CD1c-positive myeloid dendritic cell (primary cell): Measurements from ENCODE around the gene TULP3.

Source experiments
- DNase-seq: peaks from one replicate; pipeline ENCODE4 v3.0.0-alpha.2; 2016; ENCODE audit errors: extremely low spot score

The TULP3 gene

GRCh38 chr12:2877047-2877952 is 13.4 kb upstream of the TULP3 start, which contains the start of the genes FOXM1 and RHNO1:
TSS of gene FOXM1 (minus strand) at chr12:2877174. CDS start at chr12:2874478, 2,696 bp downstream.
TSS of gene RHNO1 (plus strand) at chr12:2877223. CDS start at chr12:2885367, 8,144 bp downstream.
- peak; percentile 91 for DNase-seq

- peak; percentile 82 for DNase-seq
These were observed 12.5 kb upstream of the TULP3 start for GRCh38 chr12:2877953-2878732.

- DNase-seq: peak; percentile 1
These were observed 10.8 kb upstream of the TULP3 start for GRCh38 chr12:2879853-2880252.

GRCh38 chr12:2884810-2885209 is 5.9 kb upstream of the TULP3 start:
- DNase-seq: no peak

- no peak for DNase-seq
These were observed 3.8 kb upstream of the TULP3 start for GRCh38 chr12:2886768-2887450.

- DNase-seq: no peak
These were observed 697 bp upstream of the TULP3 start for GRCh38 chr12:2890001-2890387.

GRCh38 chr12:2891240-2892053 is 756 bp downstream of the TULP3 start:
- DNase-seq: peak; percentile 24

GRCh38 chr12:2892246-2892645 is 1.6 kb downstream of the TULP3 start:
- no peak for DNase-seq

- no peak for DNase-seq
These were observed 2.3 kb downstream of the TULP3 start for GRCh38 chr12:2893007-2893406.

GRCh38 chr12:2895051-2895451 is 4.4 kb downstream of the TULP3 start:
- no peak for DNase-seq

- no peak for DNase-seq
These were observed 4.8 kb downstream of the TULP3 start for GRCh38 chr12:2895511-2895910.

- DNase-seq: no peak
These were observed 6.7 kb downstream of the TULP3 start for GRCh38 chr12:2897418-2897817.

- no peak for DNase-seq
These were observed 10.0 kb downstream of the TULP3 start for GRCh38 chr12:2900642-2901041.

- no peak for DNase-seq
These were observed 11.7 kb downstream of the TULP3 start for GRCh38 chr12:2902272-2902880.

GRCh38 chr12:2904260-2904659 is 13.6 kb downstream of the TULP3 start:
- no peak for DNase-seq

GRCh38 chr12:2912216-2912575 is 21.5 kb downstream of the TULP3 start:
- DNase-seq: no peak

- DNase-seq: no peak
These were observed 28.6 kb downstream of the TULP3 start for GRCh38 chr12:2919249-2919648.

- no peak for DNase-seq
These were observed 31.6 kb downstream of the TULP3 start for GRCh38 chr12:2922329-2922728.

- DNase-seq: no peak
These were observed 32.4 kb downstream of the TULP3 start for GRCh38 chr12:2923057-2923456.

GRCh38 chr12:2924019-2924418 is 33.3 kb downstream of the TULP3 start:
- no peak for DNase-seq
